ENCODE results near the gene ZNF18. TPM values are rescaled to one million over a fixed set of nuclear protein-coding genes. Genes with fewer than 3 reads are reported as not detected.
A peak's percentile ranks its signal among the peaks of the same experiment; 100 is the strongest.

The ZNF18 gene
- polyA plus RNA-seq, 1 experiment, result 6.2 TPM

- Histone ChIP-seq H3K27me3 (ENCODE audit: control insufficient read depth, insufficient read depth, low read length) (0 out of 2 replicates have a peak, but pooled peaks cover 1% of the 10 kb centered on the region), H3K36me3 (ENCODE audit: control insufficient read depth, insufficient read depth, low read length) (no peaks in the 10 kb centered on the region), H3K4me3 (ENCODE audit: low read depth, low read length) (no peak overlapping the region)
- no peak for DNase-seq (ENCODE audit: low read depth)
- ChIA-PET CTCF (interaction anchor here (1.1 to 1.4 kb wide), 2 partner anchors 10 to 12 kb away, joined by 3 to 9 read pairs; partner anchors contain the start of gene ZNF18), POLR2A (no interaction called here)
- TF ChIP-seq, protein P1, sequence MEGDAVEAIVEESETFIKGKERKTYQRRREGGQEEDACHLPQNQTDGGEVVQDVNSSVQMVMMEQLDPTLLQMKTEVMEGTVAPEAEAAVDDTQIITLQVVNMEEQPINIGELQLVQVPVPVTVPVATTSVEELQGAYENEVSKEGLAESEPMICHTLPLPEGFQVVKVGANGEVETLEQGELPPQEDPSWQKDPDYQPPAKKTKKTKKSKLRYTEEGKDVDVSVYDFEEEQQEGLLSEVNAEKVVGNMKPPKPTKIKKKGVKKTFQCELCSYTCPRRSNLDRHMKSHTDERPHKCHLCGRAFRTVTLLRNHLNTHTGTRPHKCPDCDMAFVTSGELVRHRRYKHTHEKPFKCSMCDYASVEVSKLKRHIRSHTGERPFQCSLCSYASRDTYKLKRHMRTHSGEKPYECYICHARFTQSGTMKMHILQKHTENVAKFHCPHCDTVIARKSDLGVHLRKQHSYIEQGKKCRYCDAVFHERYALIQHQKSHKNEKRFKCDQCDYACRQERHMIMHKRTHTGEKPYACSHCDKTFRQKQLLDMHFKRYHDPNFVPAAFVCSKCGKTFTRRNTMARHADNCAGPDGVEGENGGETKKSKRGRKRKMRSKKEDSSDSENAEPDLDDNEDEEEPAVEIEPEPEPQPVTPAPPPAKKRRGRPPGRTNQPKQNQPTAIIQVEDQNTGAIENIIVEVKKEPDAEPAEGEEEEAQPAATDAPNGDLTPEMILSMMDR (IDR thresholded peaks at IDR 0.05; ENCODE audit: insufficient read depth, low read depth, low read length), result no peak
Observed at GRCh38 chr17:12007466-12007865, 10.2 kb upstream of the ZNF18 start.

- no peak for DNase-seq (ENCODE audit: low read depth)
- Histone ChIP-seq H3K36me3 (ENCODE audit: control insufficient read depth, insufficient read depth, low read length) (no peaks in the 10 kb centered on the region), H3K27me3 (ENCODE audit: control insufficient read depth, insufficient read depth, low read length) (no peaks in the 10 kb centered on the region), H3K4me3 (ENCODE audit: low read depth, low read length) (no peak overlapping the region)
- TF ChIP-seq, protein P1 (IDR thresholded peaks at IDR 0.05; ENCODE audit: insufficient read depth, low read depth, low read length), result no peak
- ChIA-PET POLR2A (no interaction called here), CTCF (interaction anchor here (1.0 kb wide), 1 partner anchor 10 kb away, joined by 3 read pairs; no protein-coding TSS in a partner anchor)
Observed at GRCh38 chr17:11999696-12000095, 2.4 kb upstream of the ZNF18 start.

GRCh38 chr17:11997972-11998233 is 628 bp upstream of the ZNF18 start:
- no peaks in the 10 kb centered on the region for H3K36me3 ChIP-seq (ENCODE audit: control insufficient read depth, insufficient read depth, low read length)
- CTCF ChIA-PET, result interaction anchor here (0.7 to 2.0 kb wide), 3 partner anchors 9 to 21 kb away, joined by 3 to 9 read pairs (median 4); no protein-coding TSS in a partner anchor
- POLR2A ChIA-PET, result interaction anchor here (1.2 kb wide), 1 partner anchor 22 kb away, joined by 13 read pairs; the partner anchor contains the start of gene MAP2K4
- TF ChIP-seq, protein P1 (IDR thresholded peaks at IDR 0.05; ENCODE audit: insufficient read depth, low read depth, low read length), result no peak
- H3K27me3 ChIP-seq (ENCODE audit: control insufficient read depth, insufficient read depth, low read length), result no peaks in the 10 kb centered on the region
- no peak for DNase-seq (ENCODE audit: low read depth)
- H3K4me3 ChIP-seq (ENCODE audit: low read depth, low read length), result peak overlapping the region; percentile 95

GRCh38 chr17:11996722-11997146 is 541 bp downstream of the ZNF18 start:
- CTCF ChIA-PET, result interaction anchor here (1.1 to 2.3 kb wide), 7 partner anchors 8 to 19 kb away, joined by 3 to 9 read pairs (median 5); no protein-coding TSS in a partner anchor
- POLR2A ChIA-PET, result interaction anchor here (0.6 to 1.2 kb wide), 3 partner anchors 7 to 26 kb away, joined by 3 to 13 read pairs (median 4); partner anchors contain the start of gene MAP2K4
- DNase-seq (ENCODE audit: low read depth), result no peak
- H3K4me3 ChIP-seq (ENCODE audit: low read depth, low read length), result peak overlapping the region; percentile 95
- H3K27me3 ChIP-seq (ENCODE audit: control insufficient read depth, insufficient read depth, low read length), result no peaks in the 10 kb centered on the region
- TF ChIP-seq, protein P1 (IDR thresholded peaks at IDR 0.05; ENCODE audit: insufficient read depth, low read depth, low read length), result no peak; the same call in 1 of the 2 replicates
- peaks cover 6% of the 10 kb centered on the region; the same call in 1 of the 2 replicates for H3K36me3 ChIP-seq (ENCODE audit: control insufficient read depth, insufficient read depth, low read length)

DNA sequence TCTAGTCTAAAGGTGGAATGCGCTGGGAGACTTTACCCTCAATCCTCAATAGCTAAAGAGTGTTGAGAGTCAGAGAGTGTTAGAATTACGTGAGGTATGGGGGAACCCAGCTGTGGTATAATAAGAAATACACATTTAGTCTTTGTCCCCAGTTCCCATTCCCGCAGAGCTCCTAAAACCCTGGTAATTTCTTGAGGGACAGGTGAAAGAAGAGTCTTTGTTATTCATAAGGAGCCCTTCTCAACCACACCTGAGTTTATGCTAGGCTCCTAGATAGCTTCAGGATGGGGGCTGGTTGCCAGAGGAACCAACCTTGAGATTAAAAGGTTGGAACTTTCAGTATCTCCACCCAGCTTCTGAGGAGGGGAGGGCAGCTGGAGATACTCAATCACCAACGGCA is 5.8 kb downstream of the ZNF18 start:
- ChIA-PET POLR2A (no interaction called here), CTCF (no interaction called here)
- TF ChIP-seq, protein P1 (IDR thresholded peaks at IDR 0.05; ENCODE audit: insufficient read depth, low read depth, low read length), result no peak

More for the DNA sequence above, 5.8 kb downstream of the ZNF18 start:
- H3K27me3 ChIP-seq (ENCODE audit: control insufficient read depth, insufficient read depth, low read length), result no peaks in the 10 kb centered on the region
- DNase-seq (ENCODE audit: low read depth), result no peak
- H3K36me3 ChIP-seq (ENCODE audit: control insufficient read depth, insufficient read depth, low read length), result peaks cover 11% of the 10 kb centered on the region
- H3K4me3 ChIP-seq (ENCODE audit: low read depth, low read length), result no peak overlapping the region
